Stimulated activated naive CD4-positive, alpha-beta T cell treated with Interleukin-2 at 50 U/mL for 16 hours (primary cell): ENCODE data around the gene NDUFB2.
"Not testable (repeated sequence)": the region's sequence is repeated elsewhere in the genome, so short reads cannot be mapped to it uniquely, and the experiment has no call there.

Source experiments
- DNase-seq: peaks from one replicate; lab custom pipeline; 2025; lab: John Stamatoyannopoulos, UW

NDUFB2 gene

GRCh38 chr7:140672382-140673062 is 24.0 kb upstream of the NDUFB2 start, which contains the start of gene ADCK2:
Gene ADCK2 (plus strand): TSS chr7:140672945. CDS start chr7:140673331, 386 bp downstream.
- DNase-seq: peak; percentile 61

- DNase-seq: peak; percentile 64
Measured at GRCh38 chr7:140673063-140673773, 23.3 kb upstream of the NDUFB2 start.

DNA sequence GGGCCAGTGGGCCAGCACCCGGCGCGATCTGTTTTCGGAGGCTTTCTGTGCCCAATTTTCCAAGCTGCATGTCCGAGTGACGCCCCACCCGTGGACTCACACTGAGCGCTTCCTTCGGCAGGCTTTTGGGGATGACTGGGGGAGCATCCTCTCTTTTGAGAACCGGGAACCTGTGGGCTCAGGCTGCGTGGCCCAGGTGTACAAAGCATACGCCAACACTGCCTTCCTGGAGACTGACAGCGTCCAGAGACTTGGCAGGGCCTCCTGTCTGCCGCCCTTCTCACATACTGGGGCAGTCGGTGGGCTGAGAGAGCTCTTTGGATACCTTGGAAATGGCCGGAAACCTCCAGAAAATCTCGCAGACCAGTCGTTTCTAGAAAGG is 22.7 kb upstream of the NDUFB2 start:
- DNase-seq: no peak

DNA sequence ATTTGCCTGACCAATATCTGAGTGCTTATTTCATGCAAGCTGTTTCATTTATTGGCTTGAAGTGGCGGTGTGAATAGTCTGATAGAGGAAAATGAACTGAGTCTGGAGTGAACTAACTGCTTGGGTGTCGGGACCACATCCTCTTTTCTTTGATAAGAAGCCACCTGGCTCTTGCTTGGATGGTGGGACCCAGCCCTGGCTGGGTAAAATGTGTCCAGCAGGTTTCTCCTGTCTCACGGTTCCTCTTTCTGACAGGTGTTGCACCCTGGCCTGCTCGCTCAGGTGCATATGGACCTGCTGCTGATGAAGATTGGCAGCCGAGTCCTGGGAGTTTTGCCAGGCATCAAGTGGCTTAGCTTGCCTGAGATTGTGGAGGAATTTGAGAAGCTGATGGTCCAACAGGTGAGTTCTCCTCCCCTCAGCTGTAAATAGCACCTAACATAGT is 22.1 kb upstream of the NDUFB2 start:
- DNase-seq: no peak

GRCh38 chr7:140674899-140675701 is 21.4 kb upstream of the NDUFB2 start:
- no peak for DNase-seq

- no peak for DNase-seq
Measured at GRCh38 chr7:140675726-140676125, 20.8 kb upstream of the NDUFB2 start.

DNA sequence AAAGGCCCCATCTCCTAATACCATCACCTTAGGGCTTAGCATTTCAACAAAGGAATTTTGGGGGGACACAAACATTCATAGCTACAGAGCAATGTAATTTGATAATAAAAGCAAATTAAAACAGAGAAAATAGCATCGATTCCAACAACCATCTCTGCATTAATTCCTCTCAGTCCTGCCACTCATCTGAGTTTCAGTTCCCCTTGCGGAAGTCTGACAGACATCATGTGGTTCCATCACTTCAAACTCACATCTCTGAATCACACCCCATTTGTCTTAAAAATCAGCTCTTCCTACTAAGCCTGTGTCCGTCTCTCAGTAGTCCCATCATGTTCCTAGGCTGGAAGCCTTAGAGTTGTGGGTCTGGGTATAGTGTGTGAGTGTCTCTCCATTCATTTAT is 20.2 kb upstream of the NDUFB2 start:
- DNase-seq: no peak

DNA sequence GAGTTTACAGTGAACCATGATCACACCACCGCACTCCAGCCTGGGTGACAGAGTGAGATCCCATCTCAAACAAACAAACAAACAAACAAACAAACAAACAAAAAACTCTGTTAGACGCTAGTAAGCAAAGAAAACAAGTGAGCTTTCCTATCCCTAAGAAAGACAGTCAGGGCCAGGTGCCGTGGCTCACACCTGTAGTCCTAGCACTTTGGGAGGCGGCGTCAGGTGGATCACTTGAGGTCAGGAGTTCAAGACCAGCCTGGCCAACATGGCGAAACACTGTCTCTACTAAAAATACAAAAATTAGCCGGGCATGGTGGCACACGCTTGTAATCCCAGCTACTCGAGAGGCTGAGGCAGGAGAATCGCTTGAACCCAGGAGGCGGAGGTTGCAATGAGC is 19.6 kb upstream of the NDUFB2 start:
- not testable (repeated sequence) for DNase-seq

GRCh38 chr7:140677496-140677895 is 19.0 kb upstream of the NDUFB2 start:
- no peak for DNase-seq

DNA sequence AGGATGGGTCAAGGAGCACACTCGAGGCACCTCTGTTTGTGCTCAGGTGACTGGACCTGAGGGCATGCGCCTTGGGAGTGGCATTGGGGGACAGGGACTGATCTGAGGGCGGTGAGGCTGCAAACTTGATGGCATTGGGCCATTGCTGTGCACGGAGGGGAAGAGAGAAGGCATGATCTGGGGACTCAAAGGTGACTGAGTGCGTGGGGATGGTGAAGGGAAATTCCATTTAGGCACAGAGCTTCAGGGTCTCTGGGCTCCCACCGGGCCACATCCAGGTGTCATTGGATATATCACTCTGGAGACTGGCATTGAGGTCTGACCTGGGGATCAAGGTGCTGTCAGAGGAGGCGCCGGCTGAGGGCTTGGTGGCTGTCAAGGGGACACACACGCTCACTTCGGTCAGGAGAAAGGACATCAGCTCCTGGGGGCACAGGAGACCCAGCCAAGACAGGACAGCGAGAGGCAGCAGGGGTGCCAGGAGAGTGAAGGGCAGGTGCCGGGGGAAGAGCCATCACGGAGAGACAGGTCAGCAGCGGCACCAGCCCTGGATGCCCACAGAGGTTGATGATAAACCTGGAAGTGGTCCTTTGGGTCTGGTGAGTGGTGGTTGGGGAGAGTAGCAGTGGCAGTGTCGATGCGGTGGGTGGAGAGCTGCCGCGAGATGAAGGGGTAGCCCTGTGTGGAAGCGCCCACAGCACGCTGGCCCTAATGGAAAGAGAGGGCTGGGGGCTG is 18.3 kb upstream of the NDUFB2 start:
- no peak for DNase-seq

- no peak for DNase-seq
Measured at GRCh38 chr7:140678816-140679130, 17.7 kb upstream of the NDUFB2 start.

GRCh38 chr7:140679186-140679585 is 17.3 kb upstream of the NDUFB2 start:
- no peak for DNase-seq

DNA sequence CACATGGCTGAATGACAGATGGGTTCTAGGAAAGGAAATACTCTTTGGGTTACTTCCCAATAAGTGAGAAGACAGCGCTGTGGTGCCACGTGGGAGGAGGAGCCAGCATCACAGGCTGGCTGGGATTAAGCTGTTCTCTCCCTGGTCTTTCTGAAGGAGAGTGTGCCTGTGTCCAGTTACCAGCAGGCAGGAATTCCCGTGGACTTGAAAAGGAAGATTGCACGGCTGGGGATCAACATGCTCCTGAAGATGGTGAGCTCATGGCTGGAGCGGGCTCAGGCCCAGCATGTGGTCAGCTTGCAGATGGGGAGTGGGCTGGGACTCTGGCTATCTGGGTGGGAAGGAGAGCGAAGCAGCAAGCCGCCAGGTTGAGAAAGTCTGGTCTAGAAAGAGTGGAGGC is 15.6 kb upstream of the NDUFB2 start:
- DNase-seq: no peak

DNA sequence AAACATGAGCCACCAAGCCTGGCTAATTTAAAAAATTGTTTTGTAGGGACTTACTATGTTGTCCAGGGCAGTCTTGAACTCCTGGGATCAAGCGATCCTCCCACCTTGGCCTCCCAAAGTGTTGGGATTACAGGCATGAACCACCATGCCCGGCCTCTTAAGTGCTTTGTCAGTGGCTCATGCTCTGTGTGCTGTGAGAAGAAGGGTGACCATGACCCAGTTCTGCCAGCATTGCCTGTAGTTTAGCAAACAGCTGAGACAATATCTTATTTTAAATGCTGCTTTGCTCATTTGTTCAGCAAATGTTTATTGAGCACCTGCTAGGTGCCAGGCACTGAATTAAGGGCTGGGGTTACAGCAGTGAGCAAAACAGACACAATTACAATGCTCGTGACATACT is 14.7 kb upstream of the NDUFB2 start:
- no peak for DNase-seq

DNA sequence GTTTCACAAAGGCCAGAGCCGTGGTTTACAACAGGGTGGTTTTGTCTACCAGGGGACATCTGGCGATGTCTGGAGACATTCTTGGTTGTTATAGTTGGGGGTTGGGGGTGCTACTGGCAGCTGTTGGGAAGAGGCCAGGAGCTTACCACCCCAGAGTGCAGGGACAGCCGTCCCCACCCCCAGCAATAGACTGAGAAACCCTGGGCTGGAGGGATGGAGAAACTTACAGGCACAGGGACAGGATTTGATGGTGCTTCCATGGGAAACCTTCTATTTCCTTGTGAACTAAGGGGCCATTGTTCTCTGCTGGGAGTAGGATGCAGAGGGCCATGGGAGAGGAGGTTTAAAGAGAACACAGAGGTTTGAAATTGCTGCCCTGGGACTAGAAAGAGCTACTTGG is 12.9 kb upstream of the NDUFB2 start:
- no peak for DNase-seq

GRCh38 chr7:140684066-140684950 is 12.2 kb upstream of the NDUFB2 start:
- no peak for DNase-seq

DNA sequence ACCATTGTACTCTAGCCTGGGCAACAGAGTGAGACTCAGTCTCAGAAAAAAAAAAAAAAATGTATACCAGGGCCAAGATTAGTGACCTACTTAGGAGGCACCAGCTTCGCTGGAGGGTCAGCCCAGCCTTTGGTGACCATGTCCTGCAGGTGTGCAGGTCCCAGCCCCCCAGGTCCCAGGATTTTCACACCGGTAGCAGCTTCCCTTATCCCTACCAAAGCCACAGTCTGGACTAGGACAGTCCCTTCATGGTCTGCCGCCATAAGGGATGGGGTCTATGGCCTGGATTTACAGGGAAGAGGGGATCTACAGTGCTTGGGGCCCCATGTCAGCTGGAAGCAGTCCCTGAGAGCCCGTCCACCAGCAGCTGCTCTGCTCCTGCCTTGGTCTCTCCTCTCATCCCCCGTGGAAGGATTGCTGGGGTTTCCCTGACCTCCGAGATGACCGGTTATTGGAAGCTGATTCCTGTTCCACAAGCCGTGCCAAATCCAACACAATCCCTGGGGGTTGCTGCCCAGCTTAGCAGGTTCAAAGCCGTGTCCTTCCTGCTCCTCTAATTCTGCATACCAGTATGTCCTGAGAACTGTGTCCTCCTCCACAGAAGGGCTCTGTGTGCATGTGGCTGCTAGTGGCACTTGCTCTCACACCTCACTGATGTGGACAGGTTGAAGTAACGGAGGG is 11.0 kb upstream of the NDUFB2 start:
- DNase-seq: no peak

DNA sequence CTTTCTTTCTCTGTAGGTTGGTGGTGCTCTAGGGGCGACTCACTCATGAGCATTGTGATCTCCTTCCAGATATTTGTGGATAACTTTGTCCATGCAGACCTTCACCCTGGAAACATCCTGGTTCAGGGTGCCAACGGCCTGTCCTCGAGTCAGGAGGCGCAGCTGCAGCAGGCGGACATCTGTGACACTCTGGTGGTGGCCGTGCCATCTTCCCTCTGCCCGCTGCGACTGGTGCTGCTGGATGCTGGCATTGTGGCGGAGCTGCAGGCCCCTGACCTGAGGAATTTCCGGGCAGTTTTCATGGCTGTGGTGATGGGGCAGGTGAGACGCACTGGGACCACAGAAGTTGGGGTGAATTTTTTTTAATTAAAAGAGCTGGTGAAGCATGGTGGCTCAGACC is 9.6 kb upstream of the NDUFB2 start:
- no peak for DNase-seq

DNA sequence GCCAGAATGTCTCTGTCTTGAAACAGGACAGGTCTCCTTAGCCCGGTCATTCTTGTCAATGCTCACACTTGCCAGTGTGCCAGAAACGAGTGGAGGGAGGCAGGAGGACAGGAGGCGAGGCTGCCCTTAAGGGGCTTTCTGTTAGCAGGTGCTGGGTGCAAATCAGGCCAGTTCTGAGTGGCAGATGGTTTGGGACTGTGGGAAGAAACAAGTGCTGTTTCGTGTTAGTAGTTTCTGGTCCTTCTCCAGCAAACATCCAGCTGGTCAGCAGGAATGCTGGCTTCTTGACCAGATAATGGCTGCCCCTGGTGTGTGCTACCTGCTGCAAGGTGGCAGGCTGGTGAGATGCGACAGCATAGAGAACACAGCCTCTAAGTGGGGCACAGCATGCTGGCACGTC is 8.2 kb upstream of the NDUFB2 start:
- DNase-seq: no peak
